NCI-H446 treated with DMSO at 0.1 percent for 48 hours (cell line): ENCODE results near the gene PDE3A.

Experiments
- DNase-seq: peaks from one replicate; lab custom pipeline; 2025; lab: John Stamatoyannopoulos, UW

The PDE3A gene

DNA sequence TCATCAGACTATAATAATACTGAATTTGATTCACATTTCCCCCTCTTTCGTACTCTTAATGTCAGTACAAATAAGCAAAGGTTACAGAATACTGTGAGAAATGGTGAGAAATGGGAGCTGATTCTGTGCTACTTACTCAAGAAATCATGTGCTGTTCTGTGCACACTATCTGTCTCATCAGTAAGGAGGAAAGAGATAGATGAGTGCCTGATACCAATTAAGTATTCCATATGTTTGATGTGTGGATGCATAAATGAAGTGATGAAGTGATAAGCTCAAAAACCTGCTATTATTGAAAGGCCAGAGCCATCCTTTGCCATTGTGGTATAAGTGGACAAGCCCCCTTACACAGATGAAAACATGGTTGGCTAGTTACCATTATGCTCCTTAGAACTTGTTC is 127.7 kb downstream of the PDE3A start:
- no peak for DNase-seq

DNA sequence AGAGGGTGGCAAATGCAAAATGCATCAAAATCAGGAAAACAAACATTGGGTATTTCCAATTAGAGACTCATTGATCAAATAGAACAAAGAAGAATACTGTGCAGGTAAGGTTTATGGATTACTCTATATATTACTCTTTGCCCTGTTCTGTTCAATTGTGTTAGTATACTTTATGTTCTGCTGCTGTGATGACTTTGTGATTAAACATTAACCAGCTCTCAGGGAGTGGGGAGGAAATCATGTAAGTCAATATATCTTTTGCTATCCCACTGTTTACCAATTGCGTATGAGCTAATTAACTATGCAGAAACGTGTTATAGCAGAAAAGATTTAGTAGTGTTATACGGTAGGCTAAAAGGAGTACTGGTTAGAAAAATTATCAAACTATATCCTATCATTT is 129.4 kb downstream of the PDE3A start:
- DNase-seq, result no peak

DNA sequence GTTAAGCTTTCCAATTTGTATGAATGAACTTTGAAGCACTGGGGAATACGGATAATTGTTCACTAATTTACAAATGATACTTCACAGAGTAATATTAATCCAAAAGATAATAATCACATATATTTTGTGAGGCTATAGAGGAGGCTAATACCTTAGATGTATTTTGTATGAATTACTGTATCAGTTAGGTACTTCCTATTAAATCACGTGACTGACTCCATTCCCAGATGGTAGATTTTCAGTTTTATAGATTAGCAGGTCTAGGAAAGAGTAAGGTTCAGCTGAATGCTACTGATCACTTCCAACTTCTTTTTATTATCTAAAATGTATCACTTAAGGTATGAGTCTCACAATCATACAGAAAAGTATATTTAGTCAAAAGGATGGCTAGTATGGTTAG is 133.6 kb downstream of the PDE3A start:
- no peak for DNase-seq

DNA sequence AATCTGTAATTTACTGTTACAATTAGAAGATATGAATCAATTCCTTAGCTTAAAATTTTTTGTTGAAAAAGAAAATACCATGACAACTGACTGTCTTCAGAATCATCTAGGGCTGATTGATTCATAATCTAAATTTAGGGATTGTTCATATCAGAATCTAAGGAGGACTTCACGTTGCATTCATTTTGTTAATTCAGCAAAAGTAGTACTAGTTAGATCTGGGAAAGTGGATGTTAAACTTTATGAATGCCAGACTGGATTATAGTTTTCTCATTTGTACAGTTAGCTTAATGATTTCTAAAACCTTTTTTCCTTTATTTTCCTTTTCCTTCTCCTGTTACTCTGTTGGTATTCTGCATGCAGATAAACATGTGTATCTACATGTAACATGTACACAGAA is 135.5 kb downstream of the PDE3A start:
- no peak for DNase-seq

DNA sequence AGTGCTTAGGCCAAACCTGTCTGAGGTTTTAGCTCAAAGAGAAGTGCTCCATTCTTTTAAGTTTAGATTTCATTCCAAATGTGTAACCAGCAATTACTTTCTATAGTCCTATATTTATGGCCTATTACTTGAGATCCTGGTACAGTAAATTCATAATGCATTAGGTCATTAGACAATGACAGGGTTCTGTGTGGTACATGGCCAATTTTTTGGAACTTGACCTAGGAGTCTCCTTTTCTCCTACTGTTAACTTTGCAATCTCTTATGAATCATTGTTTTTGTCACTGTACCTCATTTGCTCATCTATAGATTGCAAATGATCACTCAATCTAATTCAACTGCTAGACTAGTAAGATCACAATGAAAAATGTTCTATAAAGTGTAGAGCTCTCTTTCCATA is 136.7 kb downstream of the PDE3A start:
- DNase-seq, result no peak

DNA sequence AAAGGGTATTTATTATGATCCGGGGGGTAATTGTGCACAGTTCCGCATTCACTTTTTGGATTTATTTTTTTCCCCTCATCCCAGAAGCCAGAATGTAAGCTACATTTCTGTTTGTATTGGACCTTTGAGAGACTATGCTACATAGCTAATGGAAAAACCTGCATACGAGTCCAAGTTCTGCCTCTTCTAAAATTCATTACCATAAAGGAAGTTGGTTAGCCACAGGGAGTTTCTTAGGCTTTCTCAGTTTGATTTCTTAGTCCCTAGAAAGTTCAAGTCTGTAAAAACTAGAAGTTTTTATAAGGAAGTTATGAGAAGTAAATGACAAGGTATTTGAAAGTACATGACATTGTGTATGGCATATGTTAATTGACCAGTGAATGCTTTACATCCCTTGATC is 138.7 kb downstream of the PDE3A start:
- no peak for DNase-seq

DNA sequence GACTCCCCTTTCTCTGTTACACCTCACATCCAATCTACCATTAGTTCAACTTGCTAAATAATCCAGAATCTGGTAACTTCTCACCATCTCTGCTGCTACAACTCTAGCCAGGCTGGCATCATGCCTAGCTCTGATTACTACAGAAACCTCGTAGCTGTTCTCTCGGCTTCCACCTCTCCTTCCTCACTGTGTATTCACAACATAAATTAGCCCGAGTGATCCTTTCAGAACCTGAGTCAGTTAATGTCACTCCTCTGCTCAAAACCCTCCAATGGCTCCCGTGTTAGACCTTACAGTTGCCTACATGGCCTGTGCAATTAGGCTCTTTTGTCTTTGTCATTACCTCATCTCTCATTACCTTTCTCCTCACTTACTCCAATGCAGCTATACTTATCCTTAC is 139.4 kb downstream of the PDE3A start:
- no peak for DNase-seq

DNA sequence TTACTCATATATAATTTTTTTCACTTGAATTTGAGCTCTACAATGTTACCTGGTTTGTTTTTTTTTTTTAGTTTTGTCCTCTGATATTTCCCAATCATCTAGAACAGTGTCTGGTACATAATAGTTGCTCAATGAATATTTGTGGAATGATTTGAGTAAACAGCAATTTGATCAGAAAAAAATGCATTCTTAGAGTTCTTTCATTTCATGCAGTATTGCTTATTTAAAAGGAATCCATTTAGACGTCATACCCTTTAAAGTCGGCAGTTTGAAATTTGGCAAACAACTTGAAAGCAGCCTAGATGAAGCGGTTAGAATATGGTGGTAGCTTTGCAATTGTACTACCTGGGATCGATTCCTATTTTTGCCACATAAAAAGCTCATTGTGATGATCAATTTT is 140.0 kb downstream of the PDE3A start:
- DNase-seq, result no peak

DNA sequence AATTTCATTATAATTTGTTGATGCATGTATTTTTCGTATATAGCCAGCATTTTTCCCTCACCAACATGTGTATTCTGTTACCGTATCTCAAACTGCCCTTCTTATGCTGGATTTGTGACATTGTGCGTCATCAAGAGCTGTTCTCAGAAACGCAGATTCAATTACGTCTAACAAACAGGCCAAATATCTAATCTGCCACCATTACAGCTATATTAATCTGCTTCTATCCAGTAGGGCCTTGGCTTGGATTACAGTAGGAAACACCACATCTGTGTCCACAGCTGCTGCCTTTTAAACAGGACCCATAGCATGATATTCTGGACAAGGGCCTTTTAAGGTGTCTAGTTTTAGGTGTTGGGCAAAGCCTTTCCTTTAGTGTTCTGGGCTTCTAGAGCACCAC is 140.6 kb downstream of the PDE3A start:
- DNase-seq, result no peak

DNA sequence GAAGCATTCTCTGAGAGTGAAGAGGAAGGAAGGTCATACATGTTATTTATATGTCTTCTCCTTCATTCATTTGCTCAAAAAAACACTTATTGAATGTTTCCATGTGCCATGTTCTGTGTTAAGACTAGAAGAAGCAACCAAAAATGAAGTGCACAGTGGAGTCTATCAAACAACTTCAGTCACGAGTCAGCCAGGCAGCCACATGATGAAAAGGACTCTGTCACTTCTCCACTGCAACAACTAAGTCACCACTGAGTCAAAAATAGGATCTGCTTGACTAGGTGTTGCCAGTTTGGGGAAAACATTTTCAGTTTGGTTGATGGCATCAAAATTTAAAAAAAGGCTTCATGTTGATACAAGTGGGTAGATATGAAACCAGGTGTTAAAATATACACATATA is 142.5 kb downstream of the PDE3A start:
- no peak for DNase-seq

DNA sequence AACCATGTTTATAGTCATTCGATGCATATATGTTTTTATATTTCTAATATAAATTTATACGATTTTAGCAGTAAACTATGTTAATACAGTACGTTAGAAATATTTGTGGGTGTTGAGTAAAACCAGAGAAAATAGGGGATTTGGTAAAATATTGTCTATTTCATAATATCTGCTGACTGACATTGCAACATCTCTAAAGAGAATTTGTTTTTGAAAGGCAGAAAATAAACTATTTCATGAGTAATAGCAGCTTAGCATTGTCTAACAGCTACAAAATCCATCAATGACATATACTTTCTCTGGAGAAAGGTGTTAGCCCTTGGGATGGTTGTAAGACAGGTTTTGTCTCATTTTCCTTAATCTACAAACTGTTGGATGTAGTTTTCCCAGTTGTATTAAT is 144.9 kb downstream of the PDE3A start:
- DNase-seq, result no peak

DNA sequence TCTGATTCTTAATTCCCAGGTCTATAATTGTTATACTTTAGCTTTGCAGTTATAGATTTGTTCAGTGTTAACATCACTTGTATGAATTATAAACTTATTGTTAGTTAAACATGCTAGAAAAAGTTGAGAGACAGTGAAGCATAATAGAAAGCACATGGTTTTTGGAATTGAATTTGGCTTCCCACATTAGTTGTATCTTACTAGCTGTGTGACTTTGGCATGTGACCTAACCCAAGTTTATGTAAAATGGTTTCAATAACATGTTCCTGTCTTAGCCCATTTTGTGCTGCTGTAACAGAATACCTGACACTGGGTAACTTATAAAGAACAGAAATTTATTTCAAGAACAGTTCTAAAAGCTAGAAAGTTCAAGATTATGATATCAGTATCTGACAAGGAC is 146.3 kb downstream of the PDE3A start:
- no peak for DNase-seq

DNA sequence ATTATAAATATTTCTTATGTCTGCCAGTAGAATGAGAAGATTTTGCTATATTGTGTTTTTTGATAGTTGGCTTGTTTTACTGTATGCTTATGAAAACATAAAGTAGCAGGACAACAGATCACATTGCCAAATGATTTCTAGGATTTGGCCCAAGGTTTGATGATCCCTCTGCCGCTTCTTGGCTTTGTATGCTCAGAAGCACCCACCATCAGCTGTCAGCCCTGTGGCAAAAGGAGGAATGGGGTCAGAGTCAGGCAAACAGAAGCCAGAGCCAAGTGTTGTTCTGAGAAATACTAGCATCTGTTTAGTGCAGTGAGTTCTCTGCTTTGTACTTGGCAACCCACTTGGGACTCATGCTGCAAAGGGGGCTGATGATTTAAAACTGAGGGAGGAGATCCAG is 152.2 kb downstream of the PDE3A start:
- DNase-seq, result peak; percentile 94

DNA sequence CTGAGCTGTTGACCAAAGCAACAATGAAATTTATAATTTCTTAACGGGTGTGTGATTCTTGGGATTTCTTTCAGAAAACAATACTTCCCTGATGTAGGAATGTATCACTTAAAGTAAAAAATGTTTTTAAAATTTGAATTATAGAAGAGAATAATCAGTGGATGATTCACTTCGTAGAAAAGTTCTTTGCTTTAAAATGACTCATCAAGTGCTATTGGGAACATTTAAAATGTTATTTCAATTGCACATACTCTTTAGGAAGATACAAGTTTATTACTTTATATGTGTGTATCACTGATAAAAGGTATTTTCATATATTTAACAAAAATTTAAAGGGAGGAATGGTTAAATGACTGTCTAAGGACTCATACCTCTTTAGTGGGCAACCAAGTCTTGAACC is 155.3 kb downstream of the PDE3A start:
- DNase-seq, result no peak

DNA sequence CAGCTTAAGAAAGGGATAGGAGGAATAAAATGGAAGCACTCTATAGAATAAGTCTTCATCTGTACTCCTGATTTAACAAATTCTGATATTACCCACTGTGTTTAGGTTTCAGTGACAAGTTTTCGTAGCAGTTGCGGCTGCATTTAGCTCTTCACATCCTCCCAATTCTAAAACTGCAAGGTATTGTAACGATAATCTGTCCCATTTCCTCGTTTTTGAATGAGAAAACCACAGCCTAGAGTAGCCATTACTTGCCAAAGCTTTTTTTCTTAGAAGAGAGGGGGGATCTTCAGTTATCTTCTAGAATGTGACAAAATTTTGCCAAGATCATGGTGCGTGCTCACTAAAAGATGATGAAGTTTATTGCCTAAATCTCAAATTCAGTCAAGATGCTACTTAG is 155.8 kb downstream of the PDE3A start:
- no peak for DNase-seq

DNA sequence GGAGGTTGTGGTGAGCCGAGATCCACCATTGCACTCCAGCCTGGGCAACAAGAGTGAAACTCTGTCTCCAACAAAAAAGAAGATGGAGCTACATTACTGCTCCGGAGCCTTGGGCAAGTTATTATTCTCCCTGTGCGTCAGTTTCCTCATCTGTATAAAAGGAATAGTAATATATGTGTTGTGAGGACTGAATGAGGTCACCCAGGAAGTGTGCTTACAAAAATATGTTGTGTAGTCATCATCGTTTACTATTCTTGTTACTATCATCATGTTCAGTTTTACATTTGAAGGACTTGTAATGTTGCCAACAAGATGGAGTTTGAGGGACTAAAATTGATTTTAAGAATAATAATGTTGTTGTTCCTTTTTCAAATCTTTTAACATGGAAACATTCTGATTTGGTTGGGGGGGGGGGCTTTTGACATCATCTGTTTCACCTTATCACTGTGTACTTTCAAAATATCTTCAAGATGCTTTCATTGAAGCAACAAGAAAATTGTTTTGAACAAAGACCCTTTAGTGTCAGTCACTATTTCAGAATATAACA is 156.8 kb downstream of the PDE3A start:
- no peak for DNase-seq

DNA sequence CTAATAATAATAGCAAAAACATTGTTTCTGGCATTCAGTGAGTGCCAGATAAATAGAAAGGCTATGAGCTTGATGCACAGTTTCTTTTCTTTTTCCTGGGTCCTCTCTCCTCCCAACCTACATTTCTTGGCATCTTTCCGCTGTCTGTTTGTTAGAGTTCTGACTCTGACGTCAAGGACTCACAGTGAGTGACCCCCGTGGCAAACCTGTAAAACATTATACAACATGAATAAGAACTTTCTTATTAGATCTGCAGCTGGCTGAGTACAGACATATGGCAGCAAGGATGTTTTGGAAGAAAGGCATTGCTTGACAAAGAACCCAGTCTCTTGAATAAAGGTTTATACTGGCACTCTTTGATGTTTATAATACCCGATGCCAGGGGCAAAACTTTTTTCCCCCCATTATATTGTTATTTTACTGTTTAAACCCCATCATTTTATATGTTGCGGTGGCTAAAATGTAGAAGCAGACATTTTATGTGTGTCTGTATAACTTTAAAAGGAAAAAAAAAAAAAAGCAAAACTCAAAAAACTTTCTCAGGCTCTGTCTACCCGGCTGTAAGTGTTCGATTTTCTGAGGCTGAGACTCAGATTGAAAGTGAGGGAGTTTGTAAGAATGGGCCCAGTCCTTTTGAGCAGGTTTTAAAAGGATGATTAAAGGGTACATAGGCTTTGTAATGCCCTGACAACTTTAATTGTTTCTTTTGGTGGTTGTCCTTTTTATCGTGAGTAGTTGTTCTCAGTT is 159.3 kb downstream of the PDE3A start:
- DNase-seq, result no peak

DNA sequence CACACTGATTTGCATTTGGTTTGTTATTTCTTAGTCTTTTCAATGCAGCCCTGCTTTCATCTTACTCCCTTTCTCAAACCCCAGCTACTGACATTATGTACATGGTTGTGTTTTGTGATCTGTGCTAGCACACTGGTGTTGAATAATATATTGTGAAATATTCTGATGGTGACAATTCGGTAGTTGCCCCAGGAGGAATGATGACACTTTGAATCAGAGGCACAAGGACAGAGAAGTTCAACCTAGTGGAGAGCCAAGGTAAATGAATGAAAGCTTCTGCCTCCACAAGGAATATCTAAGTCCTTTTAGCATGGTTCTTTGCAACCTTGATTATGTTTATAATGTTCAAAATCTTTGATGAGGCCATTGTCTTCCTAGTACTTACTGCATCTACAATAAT is 159.9 kb downstream of the PDE3A start:
- DNase-seq, result no peak

DNA sequence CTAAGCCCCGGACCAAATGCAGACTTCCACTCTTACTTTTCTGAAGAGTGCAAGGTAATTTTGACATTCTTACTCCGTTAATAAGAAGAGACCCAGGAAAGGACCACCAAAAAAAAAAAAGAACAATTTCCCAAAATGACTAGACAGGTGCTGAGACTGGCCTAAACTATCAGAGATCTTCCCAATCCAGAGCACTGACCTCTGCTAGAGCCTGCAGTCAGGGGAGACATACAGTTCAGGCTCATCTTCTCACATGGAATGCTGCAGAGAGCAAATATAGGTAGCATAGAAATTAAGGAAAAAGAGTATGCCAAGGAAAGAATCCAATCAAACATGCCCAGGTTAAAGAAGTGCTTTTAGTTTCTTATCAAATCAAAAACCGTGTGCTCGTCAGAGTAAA is 177.9 kb downstream of the PDE3A start:
- no peak for DNase-seq

DNA sequence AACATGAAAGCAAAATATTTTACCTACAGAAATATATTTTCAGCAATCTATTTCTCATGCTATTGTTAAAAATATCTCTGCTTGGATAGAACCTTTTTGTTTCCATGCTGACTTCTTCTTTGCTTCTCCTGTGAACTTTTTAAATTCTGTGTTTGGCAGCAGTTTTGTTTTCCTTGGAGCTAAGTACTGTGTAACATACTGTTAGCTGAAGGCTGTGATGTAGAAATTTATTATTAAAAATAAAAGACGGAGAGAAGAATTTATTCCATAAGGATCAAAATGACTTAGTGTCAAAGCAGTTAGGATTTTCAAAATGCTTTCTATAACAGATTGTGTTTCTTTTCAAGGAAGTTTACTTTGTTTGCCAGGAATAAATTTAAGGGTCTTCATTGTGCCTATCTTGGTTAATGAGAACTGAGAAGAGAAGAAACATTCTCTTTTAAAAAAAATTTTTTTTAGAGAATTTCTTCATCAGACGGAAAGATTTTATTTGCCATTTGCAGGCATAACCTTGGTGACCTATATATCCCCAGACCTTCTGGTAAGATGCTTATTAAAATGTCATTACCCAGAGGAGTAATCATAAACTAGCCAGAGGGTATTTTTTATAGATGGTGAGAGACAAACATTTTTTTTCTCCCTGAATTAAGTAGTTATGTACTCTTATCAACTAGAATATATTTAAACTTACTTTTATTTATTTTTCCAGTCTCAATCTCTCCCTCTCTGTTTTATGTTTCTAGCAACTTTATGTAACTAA is 179.7 kb downstream of the PDE3A start:
- DNase-seq, result no peak

DNA sequence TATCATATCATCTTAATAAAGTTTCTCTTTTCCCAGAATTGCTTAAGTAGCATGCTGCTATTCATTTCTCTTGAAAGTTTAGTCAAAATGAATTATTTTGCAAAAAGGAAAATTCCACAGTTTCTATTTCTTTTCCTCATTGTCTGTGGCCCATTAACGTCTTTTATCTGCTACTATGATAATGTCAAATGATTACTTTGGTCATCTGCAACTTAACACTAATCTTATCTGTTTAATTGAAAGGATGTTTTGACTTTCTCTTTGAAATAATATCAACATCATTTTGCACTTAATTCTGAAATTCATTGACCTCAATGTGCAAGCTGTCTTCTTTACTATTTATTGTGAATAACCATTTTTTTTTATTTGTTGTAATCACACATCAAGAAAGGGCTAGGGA is 180.3 kb downstream of the PDE3A start:
- DNase-seq, result no peak

DNA sequence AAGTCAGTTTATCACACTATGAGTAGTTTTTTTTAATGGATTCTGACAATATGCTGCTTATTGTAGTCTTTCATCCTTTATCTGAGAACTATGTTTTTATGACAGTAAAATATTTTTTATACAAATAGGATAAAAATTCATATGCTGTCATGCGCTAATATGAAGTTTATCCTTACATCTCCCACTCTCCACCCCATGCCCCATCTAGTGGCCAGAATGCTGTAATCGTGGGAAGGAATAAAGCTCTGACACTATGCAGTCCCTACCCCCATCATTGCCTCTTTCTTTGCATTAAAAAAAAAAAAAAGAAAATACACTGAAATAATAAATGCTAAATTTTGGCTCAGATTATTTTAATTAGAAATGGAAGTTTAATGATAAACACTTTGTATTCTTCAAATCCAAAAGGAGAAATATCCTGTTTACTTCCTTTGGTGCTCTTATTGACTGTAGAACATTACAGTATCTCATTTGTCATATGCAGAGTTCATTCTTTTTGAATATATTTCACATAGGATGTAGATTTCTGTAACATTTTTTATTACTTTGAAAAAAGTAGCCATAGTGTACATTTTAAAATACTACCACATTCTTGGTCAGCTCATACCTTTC is 180.9 kb downstream of the PDE3A start:
- no peak for DNase-seq
